ENCODE measurements around the gene TPT1.
"Not testable (repeated sequence)": the region's sequence is repeated elsewhere in the genome, so short reads cannot be mapped to it uniquely, and the experiment has no call there.

DNA sequence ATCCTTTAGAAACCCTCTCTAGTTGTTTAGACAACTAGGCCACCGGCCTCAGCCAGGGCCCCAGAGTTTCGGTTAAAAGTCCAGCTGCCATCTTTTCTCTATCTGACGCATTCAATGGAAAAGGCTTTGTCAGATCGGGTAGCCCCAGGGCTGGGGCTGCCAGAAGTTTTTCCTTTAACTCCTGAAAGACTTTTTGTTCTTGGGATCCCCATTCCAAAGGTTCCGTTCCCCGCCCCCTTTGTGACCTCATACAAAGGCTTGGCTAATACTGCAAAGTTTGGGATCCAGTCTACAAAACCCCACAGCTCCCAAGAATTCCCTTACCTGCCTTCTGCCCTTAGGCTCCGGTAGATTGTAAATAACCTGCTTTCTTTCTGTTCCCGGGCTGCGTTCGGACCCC is 38.5 kb upstream of the TPT1 start:
- not testable (repeated sequence) for TF ChIP-seq POLR2A (IDR thresholded peaks at IDR 0.05)
- TF ChIP-seq, protein P1, sequence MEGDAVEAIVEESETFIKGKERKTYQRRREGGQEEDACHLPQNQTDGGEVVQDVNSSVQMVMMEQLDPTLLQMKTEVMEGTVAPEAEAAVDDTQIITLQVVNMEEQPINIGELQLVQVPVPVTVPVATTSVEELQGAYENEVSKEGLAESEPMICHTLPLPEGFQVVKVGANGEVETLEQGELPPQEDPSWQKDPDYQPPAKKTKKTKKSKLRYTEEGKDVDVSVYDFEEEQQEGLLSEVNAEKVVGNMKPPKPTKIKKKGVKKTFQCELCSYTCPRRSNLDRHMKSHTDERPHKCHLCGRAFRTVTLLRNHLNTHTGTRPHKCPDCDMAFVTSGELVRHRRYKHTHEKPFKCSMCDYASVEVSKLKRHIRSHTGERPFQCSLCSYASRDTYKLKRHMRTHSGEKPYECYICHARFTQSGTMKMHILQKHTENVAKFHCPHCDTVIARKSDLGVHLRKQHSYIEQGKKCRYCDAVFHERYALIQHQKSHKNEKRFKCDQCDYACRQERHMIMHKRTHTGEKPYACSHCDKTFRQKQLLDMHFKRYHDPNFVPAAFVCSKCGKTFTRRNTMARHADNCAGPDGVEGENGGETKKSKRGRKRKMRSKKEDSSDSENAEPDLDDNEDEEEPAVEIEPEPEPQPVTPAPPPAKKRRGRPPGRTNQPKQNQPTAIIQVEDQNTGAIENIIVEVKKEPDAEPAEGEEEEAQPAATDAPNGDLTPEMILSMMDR (IDR thresholded peaks at IDR 0.05): not testable (repeated sequence)
